DMS 273 (cell line): ENCODE measurements around the gene SLC15A3.
"Not testable (repeated sequence)": the region's sequence is repeated elsewhere in the genome, so short reads cannot be mapped to it uniquely, and the experiment has no call there.

Source experiments
- DNase-seq: peaks from one replicate; lab custom pipeline; 2025; ENCODE audit not compliant: unreplicated experiment; lab: John Stamatoyannopoulos, UW

SLC15A3 gene

GRCh38 chr11:60977224-60977623 lies 25.2 kb upstream of the SLC15A3 start:
- DNase-seq = no peak

GRCh38 chr11:60974726-60975125 lies 22.8 kb upstream of the SLC15A3 start:
- DNase-seq = no peak

GRCh38 chr11:60974316-60974715 lies 22.3 kb upstream of the SLC15A3 start:
- DNase-seq = not testable (repeated sequence)

GRCh38 chr11:60973699-60974098 lies 21.7 kb upstream of the SLC15A3 start:
- DNase-seq = no peak

DNA sequence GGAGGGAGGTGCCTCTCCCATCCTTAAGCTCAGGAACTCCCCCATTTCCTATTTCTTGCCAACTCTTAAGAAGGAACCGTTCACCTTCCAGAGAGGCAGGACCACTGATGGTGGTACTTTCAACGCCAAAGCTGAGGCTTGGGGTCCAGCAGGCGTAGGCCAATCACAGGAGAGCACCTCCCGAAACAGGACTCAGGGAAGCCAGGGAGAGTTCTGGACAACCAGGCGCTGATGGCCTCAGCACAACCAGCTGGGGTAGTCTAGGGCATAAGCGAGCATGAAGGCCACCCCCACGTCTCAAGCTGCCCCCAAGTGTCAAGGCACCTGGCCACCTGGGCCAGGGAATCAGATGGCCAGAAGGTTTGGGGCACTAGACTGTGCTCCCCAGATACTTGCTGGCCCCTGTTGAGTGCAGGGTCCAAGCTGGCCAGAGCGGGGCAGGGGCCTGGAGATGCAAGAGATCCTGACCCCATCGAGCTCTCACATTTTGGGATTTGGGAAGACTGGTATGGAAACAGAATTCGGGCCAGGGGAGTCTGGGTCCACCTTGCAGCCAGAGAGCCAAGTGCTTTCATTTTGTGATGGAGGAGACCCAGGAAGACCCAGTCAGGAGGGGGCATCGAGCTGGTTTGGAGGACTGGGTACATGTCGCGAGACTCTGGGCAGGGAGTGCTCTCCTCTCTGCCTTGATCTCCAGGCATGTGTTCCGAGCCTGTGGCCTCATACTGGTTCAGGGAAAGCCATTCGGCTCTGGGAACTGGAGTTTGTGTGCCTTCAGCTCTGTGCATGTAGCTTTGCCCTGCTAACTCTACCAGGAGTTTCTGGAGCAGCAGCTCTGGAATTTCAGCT lies 20.4 kb upstream of the SLC15A3 start:
- no peak for DNase-seq

GRCh38 chr11:60971520-60971919 lies 19.5 kb upstream of the SLC15A3 start, which contains the start of gene CD6:
CD6 (plus strand) TSS chr11:60971680; CDS start chr11:60971866, 186 bp downstream.
- DNase-seq = no peak

GRCh38 chr11:60970890-60971289 lies 18.9 kb upstream of the SLC15A3 start:
- peak; percentile 33 for DNase-seq

DNA sequence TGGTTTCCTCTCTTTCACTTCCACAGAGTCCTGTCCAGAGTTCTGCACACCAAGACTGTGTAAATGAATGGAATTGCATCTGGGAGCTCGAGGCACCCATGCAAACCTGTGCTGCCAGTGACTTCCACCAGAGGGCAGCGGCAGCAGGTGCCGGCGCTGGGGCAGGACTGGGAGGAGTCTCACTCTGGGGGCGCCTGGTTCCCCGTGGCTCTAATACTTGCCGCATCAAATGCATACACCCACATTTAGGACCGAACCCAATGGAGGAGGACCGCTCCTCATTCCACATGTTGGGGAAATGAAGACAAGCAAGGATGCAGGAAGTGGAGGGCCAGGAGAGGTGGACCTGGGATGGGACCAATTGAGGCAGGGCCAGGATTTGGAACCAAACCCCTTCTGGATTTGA lies 18.4 kb upstream of the SLC15A3 start:
- peak; percentile 68 for DNase-seq

- no peak for DNase-seq
Observed at GRCh38 chr11:60968223-60968622, 16.2 kb upstream of the SLC15A3 start.

DNA sequence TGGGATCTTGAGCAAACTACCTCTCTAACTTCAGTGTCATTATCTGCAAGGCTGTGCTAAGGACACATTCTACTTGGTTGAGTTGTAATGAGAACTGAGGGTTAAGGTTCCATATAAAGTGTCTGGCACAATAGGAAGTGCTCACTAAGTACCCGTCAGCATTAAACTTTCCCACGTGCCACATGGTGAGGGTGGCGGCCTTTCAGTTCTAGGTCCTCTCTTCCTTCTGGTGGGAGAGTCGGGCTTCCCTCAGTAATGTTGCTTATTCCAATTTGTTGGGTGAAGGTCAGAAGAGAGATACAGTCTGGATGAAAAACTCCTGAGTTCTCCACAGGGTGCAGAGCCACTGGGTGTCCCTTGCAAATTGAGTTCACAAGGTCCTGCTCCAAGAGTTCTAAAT lies 14.9 kb upstream of the SLC15A3 start:
- no peak for DNase-seq

DNA sequence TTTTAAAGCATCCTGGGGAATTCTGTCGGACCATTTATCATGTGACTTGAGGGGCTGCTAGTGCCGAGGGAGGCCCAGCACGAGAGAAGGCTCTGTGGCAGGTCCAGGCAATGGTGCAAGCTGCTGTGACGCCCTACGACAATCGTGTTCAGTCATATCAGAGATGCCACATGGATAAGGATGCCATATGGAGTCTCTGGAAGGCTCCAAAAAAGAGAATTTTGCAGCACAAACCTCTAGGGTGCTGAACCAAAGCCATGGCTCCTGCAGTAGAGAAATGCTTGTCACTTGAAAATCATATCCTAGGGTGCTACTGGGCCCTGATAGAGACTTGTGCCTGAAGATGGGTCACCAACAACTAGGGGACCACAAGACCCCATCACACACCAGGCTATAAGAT lies 12.8 kb upstream of the SLC15A3 start:
- peak; percentile 36 for DNase-seq

DNA sequence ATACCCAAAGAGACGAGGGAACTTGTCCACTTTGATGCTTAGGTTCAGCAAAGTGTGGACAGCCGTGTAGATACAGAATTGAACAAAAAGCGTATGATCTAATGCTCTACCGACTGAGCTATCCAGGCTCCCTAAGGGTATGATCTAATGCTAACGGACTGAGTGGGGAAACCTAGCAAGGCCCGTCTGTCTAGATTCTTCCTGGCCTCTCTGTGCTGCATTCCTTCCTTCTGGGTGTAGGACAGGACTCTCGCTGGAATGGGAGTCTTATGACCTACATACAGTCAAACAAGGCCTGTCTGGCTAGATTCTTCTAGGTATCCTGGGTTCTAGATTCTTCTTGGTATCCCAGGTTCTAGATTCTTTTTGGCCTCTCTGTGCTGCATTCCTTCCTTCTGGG lies 8.4 kb upstream of the SLC15A3 start:
- DNase-seq = no peak

DNA sequence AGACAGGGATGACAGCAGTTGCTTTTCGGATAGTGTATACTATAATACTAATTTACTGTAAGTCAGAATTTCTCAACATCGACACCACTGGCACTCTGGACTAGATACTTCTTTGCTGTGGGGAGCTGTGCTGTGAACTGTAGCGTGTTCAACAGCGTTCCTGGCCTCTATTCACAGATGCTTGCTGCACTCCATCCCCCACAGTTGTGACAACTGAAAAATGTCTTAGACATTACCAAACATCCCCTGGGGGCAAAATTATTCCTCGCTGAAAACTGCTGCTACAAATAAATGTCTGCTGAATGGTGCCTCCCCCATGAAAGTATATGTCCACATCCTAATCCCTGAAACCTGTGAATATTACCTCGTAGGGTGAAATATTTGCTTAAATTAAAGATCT lies 7.5 kb upstream of the SLC15A3 start:
- no peak for DNase-seq

DNA sequence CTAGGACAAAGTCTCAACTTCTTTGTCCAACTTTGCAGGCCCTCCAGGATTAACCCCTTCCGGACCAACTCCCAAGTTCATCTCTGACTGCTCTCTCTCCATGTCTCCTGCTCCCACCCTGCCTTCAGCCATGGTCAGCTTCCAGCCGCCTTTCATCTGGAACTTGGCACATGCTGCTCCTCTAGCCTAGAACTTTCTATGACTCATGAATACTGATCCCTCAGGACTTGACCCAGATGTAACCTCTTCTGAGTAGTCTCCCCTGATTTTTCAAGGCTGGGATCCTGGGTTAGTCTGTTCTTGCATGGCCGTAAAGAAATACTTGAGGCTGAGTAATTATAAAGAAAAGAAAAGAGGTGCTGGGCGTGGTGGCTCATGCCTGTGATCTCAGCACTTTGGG lies 5.2 kb upstream of the SLC15A3 start:
- DNase-seq = no peak

DNA sequence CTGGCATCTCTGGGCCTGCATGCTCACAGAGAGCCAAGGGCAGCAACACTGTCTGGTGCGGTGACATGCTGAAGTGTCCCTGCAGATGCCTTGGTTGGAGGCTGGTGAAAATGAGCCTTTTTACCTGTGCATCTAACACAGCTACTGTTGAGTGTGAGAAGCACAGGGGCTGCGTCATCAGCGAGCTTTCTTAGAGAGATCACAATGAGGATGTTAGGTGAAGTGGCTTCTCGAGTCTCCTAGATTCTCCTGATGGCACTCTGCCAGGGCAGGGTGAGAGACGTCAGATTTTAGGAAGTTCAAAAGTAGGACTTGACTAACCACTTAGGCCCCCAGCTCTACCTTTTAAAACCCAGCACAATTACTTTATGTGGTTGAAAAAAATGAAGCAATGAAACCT lies 3.6 kb upstream of the SLC15A3 start:
- DNase-seq = no peak

DNA sequence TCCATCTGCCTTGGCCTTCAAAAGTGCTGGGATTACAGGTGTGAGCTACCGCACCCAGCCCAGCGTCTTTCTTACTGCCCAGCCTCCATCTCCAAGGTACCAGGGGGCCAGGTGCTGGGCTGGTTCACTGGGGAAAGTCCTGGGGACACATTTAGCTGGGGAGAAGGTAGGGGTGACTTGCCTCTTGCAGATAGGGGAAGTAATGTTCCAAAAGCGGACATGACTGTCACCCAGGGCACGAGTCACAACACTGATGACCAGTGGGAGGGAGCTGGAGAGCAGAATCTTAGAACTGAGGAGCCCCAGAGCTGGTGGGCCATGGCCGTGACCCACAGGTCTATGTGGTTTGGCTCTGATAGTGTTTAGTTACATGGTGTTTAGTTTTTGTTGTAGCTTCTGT lies 2.4 kb upstream of the SLC15A3 start:
- DNase-seq = no peak

GRCh38 chr11:60953781-60954180 lies 1.8 kb upstream of the SLC15A3 start:
- DNase-seq = no peak

GRCh38 chr11:60952742-60953170 lies 780 bp upstream of the SLC15A3 start:
- DNase-seq = no peak

DNA sequence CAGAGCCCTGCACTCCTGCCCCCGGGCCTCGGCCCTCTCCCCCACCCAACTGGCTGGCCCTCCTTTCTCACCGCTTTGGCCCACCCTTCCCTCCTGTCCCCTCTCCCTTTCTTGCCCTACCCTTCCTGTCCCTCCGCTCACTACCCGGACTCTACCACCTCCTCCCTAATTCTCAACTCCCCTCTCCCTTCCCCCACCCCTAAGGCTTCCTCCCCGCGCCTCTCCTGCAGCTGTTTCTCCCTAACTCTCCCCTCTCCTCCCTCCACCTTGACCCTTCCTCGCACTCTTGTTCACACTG lies 421 bp downstream of the SLC15A3 start:
- DNase-seq = no peak

- DNase-seq = no peak
Observed at GRCh38 chr11:60950933-60951605, 907 bp downstream of the SLC15A3 start.

GRCh38 chr11:60950024-60950423 lies 2.0 kb downstream of the SLC15A3 start:
- DNase-seq = no peak

GRCh38 chr11:60948250-60948649 lies 3.7 kb downstream of the SLC15A3 start:
- DNase-seq = peak; percentile 30

DNA sequence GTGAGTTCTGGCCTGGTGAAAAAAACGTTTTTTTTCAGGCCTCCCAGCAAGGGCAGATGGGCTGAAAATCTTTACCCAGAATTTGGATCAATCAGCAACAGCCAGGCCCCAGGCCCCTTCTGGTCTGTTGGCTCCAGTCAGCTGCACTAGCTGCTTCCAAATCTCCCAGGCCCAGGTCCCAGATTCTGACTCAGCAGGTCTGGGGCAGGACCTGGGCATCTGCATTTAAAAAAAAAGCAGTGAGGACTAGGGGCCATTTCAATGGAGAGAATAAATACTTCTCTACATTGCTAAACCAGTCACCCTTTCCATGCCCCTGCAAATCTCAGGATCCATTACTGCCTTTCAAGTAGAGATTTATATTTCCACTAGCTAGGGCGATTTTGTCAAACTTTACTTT lies 4.3 kb downstream of the SLC15A3 start:
- DNase-seq = peak; percentile 58
